HG02588 (cell line): ENCODE data around the gene MCUB.
"Not testable (repeated sequence)": the region's sequence is repeated elsewhere in the genome, so short reads cannot be mapped to it uniquely, and the experiment has no call there.

Experiments
- ATAC-seq: cut with Tn5 transposase; IDR thresholded peaks from one replicate; pipeline ENCODE4 v1.9.1; 2021; ENCODE audit warnings: mild to moderate bottlenecking, moderate library complexity; ENCODE audit not compliant: unreplicated experiment

Gene MCUB

GRCh38 chr4:109576462-109576861, 16.4 kb downstream of the MCUB start:
- no peak for ATAC-seq

GRCh38 chr4:109578846-109579245, 18.8 kb downstream of the MCUB start:
- no peak for ATAC-seq

- not testable (repeated sequence) for ATAC-seq
These were observed 20.0 kb downstream of the MCUB start for GRCh38 chr4:109579997-109580396.

- ATAC-seq, result peak; percentile 99
These were observed 28.1 kb downstream of the MCUB start for GRCh38 chr4:109588176-109588575.

- ATAC-seq, result no peak
These were observed 29.1 kb downstream of the MCUB start for GRCh38 chr4:109589119-109589518.

- no peak for ATAC-seq
These were observed 29.6 kb downstream of the MCUB start for GRCh38 chr4:109589605-109590004.

GRCh38 chr4:109590905-109591304, 30.9 kb downstream of the MCUB start:
- no peak for ATAC-seq

- no peak for ATAC-seq
These were observed 32.3 kb downstream of the MCUB start for GRCh38 chr4:109592367-109592766.

GRCh38 chr4:109595123-109595522, 35.1 kb downstream of the MCUB start:
- not testable (repeated sequence) for ATAC-seq

- ATAC-seq, result not testable (repeated sequence)
These were observed 36.5 kb downstream of the MCUB start for GRCh38 chr4:109596420-109597085.

- ATAC-seq, result no peak
These were observed 39.1 kb downstream of the MCUB start for GRCh38 chr4:109599046-109599652.

GRCh38 chr4:109600431-109600830, 40.4 kb downstream of the MCUB start:
- no peak for ATAC-seq

- no peak for ATAC-seq
These were observed 41.3 kb downstream of the MCUB start for GRCh38 chr4:109601336-109601735.

GRCh38 chr4:109607976-109608375, 47.9 kb downstream of the MCUB start:
- ATAC-seq, result no peak

GRCh38 chr4:109608879-109609278, 48.8 kb downstream of the MCUB start:
- no peak for ATAC-seq

GRCh38 chr4:109609431-109609830, 49.4 kb downstream of the MCUB start:
- ATAC-seq, result no peak

GRCh38 chr4:109610489-109610888, 50.4 kb downstream of the MCUB start:
- no peak for ATAC-seq

GRCh38 chr4:109611045-109611646, 51.1 kb downstream of the MCUB start:
- no peak for ATAC-seq

- no peak for ATAC-seq
These were observed 54.0 kb downstream of the MCUB start for GRCh38 chr4:109614015-109614414.

GRCh38 chr4:109614466-109614865, 54.4 kb downstream of the MCUB start:
- ATAC-seq, result no peak

GRCh38 chr4:109615742-109616141, 55.7 kb downstream of the MCUB start:
- no peak for ATAC-seq

GRCh38 chr4:109616243-109616642, 56.2 kb downstream of the MCUB start:
- no peak for ATAC-seq
